NCI-H2107 (cell line): ENCODE data around the gene DAAM1.

Source experiments
- DNase-seq: peaks from one replicate; lab custom pipeline; 2025; lab: John Stamatoyannopoulos, UW

The DAAM1 gene

GRCh38 chr14:59221568-59221967 lies 33.1 kb downstream of the DAAM1 start:
- no peak for DNase-seq

GRCh38 chr14:59224341-59224740 lies 35.9 kb downstream of the DAAM1 start:
- DNase-seq, result no peak

GRCh38 chr14:59225281-59225680 lies 36.8 kb downstream of the DAAM1 start:
- no peak for DNase-seq

GRCh38 chr14:59228421-59228820 lies 40.0 kb downstream of the DAAM1 start:
- no peak for DNase-seq

GRCh38 chr14:59229653-59230406 lies 41.4 kb downstream of the DAAM1 start:
- no peak for DNase-seq

GRCh38 chr14:59236195-59236594 lies 47.7 kb downstream of the DAAM1 start:
- DNase-seq, result no peak

GRCh38 chr14:59238216-59238615 lies 49.7 kb downstream of the DAAM1 start:
- no peak for DNase-seq

- DNase-seq, result peak; percentile 75
These were observed 50.6 kb downstream of the DAAM1 start for GRCh38 chr14:59239022-59239421.

GRCh38 chr14:59240356-59240755 lies 51.9 kb downstream of the DAAM1 start:
- no peak for DNase-seq

- no peak for DNase-seq
These were observed 52.7 kb downstream of the DAAM1 start for GRCh38 chr14:59241121-59241520.

- DNase-seq, result no peak
These were observed 54.7 kb downstream of the DAAM1 start for GRCh38 chr14:59243174-59243573.

- no peak for DNase-seq
These were observed 56.1 kb downstream of the DAAM1 start for GRCh38 chr14:59244581-59244980.

GRCh38 chr14:59245809-59246295 lies 57.4 kb downstream of the DAAM1 start:
- DNase-seq, result no peak

GRCh38 chr14:59246566-59246965 lies 58.1 kb downstream of the DAAM1 start:
- DNase-seq, result no peak

- DNase-seq, result no peak
These were observed 59.5 kb downstream of the DAAM1 start for GRCh38 chr14:59247801-59248584.

GRCh38 chr14:59249029-59249428 lies 60.6 kb downstream of the DAAM1 start:
- DNase-seq, result no peak

GRCh38 chr14:59251811-59252771 lies 63.6 kb downstream of the DAAM1 start:
- no peak for DNase-seq

GRCh38 chr14:59252772-59253500 lies 64.5 kb downstream of the DAAM1 start:
- no peak for DNase-seq

GRCh38 chr14:59253527-59253926 lies 65.1 kb downstream of the DAAM1 start:
- no peak for DNase-seq

GRCh38 chr14:59254146-59254910 lies 65.9 kb downstream of the DAAM1 start:
- DNase-seq, result peak; percentile 25
